Neural cell (in vitro differentiated cells): ENCODE data around the gene SLIT3.

Experiments
- CTCF ChIP-seq: fragments of 450-650 bp; IDR thresholded peaks from 2 replicates; pipeline ENCODE4 v1.5.1; 2014; ENCODE audit warnings: antibody characterized with exemption, mild to moderate bottlenecking, moderate library complexity; ENCODE audit not compliant: poor library complexity, severe bottlenecking
- RAD21 ChIP-seq: fragments of 450-650 bp; conservative IDR thresholded peaks from 2 replicates; pipeline ENCODE4 v1.6.1; 2014; ENCODE audit warnings: antibody characterized with exemption, mild to moderate bottlenecking, moderate library complexity
- REST ChIP-seq: IDR thresholded peaks from 2 replicates; pipeline ENCODE4 v1.6.1; 2012; ENCODE audit warnings: borderline replicate concordance
- TAF1 ChIP-seq: IDR thresholded peaks from 2 replicates; pipeline ENCODE4 v1.6.1; 2012; ENCODE audit warnings: low read depth

GRCh38 chr5:168883281-168883741, 417.6 kb downstream of the SLIT3 start:
- TF ChIP-seq TAF1 (no peak), RAD21 (no peak), CTCF (no peak), REST (no peak)
